AG20443 (cell line): Measurements from ENCODE around the gene DCTN2.
A peak's percentile ranks its signal among the peaks of the same experiment; 100 is the strongest.

Experiments used
- DNase-seq: peaks from one replicate; pipeline ENCODE4 v3.0.0; 2012; ENCODE audit warnings: low spot score, mixed read lengths

DCTN2 gene

GRCh38 chr12:57488402-57489156, 58.4 kb downstream of the DCTN2 start:
- no peak for DNase-seq

GRCh38 chr12:57487597-57488401, 59.2 kb downstream of the DCTN2 start, which contains the start of gene MARS1:
MARS1 (plus strand) TSS chr12:57488068; CDS start chr12:57488091, 23 bp downstream.
- DNase-seq: peak; percentile 94

- DNase-seq: no peak
Measured at GRCh38 chr12:57487055-57487596, 59.9 kb downstream of the DCTN2 start.

- no peak for DNase-seq
Measured at GRCh38 chr12:57485695-57486094, 61.3 kb downstream of the DCTN2 start.

GRCh38 chr12:57483466-57483865, 63.5 kb downstream of the DCTN2 start:
- DNase-seq: peak; percentile 48

GRCh38 chr12:57481671-57482070, 65.3 kb downstream of the DCTN2 start:
- no peak for DNase-seq
